WTC11 (cell line): ENCODE results near the gene IFIT3. TPM values are rescaled to one million over a fixed set of nuclear protein-coding genes. Genes with fewer than 3 reads are reported as not detected.

Source experiments
- ATAC-seq: fragments of 200-7000 bp; cut with Tn5 transposase; 2 replicates; pipeline ENCODE4 v1.10.0; 2021; ENCODE audit warnings: mild to moderate bottlenecking, moderate library complexity
- CTCF ChIA-PET: fragments of 300-600 bp; sonication (Branson Sonifier 250); formaldehyde crosslinking; loops from one replicate; lab custom pipeline; 2021; ENCODE audit warnings: antibody characterized with exemption; lab: Charles Lee
- POLR2A ChIA-PET: fragments of 350-600 bp; sonication (Branson Sonifier 250); formaldehyde crosslinking; loops from one replicate; lab custom pipeline; 2021; ENCODE audit warnings: antibody characterized with exemption; lab: Charles Lee
- DNase-seq: peaks from one replicate; pipeline ENCODE4 v3.0.0; 2021; ENCODE audit warnings: low spot score
- H3K27ac Mint-ChIP-seq: 2 replicates; pipeline ENCODE4 v1.8.0; 2021; ENCODE audit warnings: mixed read lengths
- H3K27me3 Mint-ChIP-seq: 2 replicates; pipeline ENCODE4 v1.8.0; 2021; ENCODE audit warnings: low read depth, mild to moderate bottlenecking, moderate library complexity, mixed read lengths
- H3K36me3 Mint-ChIP-seq: 2 replicates; pipeline ENCODE4 v1.8.0; 2021; ENCODE audit warnings: mixed read lengths
- H3K4me1 Mint-ChIP-seq: 2 replicates; pipeline ENCODE4 v1.8.0; 2022; ENCODE audit warnings: mixed read lengths
- H3K4me3 Mint-ChIP-seq: 2 replicates; pipeline ENCODE4 v1.8.0; 2021; ENCODE audit warnings: mild to moderate bottlenecking, moderate library complexity, mixed read lengths
- H3K9me3 Mint-ChIP-seq: 2 replicates; pipeline ENCODE4 v1.8.0; 2021; ENCODE audit warnings: mixed read lengths
- ATF1 ChIP-seq: sonication (generic); formaldehyde crosslinking; IDR thresholded peaks from 2 replicates; pipeline ENCODE4 v1.8.1; 2023; ENCODE audit warnings: mild to moderate bottlenecking, moderate library complexity, missing genetic modification reagents
- CREB1 ChIP-seq: sonication (generic); formaldehyde crosslinking; IDR thresholded peaks from 2 replicates; pipeline ENCODE4 v1.8.0; 2023; ENCODE audit warnings: mild to moderate bottlenecking, missing genetic modification reagents
- IRF1 ChIP-seq: sonication (generic); formaldehyde crosslinking; IDR thresholded peaks from 2 replicates; pipeline ENCODE4 v1.8.0; 2023; ENCODE audit warnings: missing genetic modification reagents
- MXD4 ChIP-seq: fragments of 250-450 bp; sonication (Bioruptor Pico); IDR thresholded peaks from 2 replicates; pipeline ENCODE4 v1.8.0; 2021; ENCODE audit warnings: mild to moderate bottlenecking, moderate library complexity, borderline replicate concordance
- MYBL2 ChIP-seq: sonication (generic); formaldehyde crosslinking; IDR thresholded peaks from 2 replicates; pipeline ENCODE4 v1.8.1; 2023; ENCODE audit warnings: mild to moderate bottlenecking, moderate library complexity, missing genetic modification reagents
- NFATC4 ChIP-seq: fragments of 250-450 bp; sonication (Bioruptor Pico); IDR thresholded peaks from 2 replicates; pipeline ENCODE4 v1.9.0; 2021; ENCODE audit warnings: mild to moderate bottlenecking
- RORB ChIP-seq: fragments of 250-450 bp; sonication (Bioruptor Pico); IDR thresholded peaks from 2 replicates; pipeline ENCODE4 v1.9.0; 2021; ENCODE audit warnings: mild to moderate bottlenecking
- SMAD4 ChIP-seq: sonication (generic); formaldehyde crosslinking; IDR thresholded peaks from 2 replicates; pipeline ENCODE4 v1.8.0; 2022; ENCODE audit warnings: mild to moderate bottlenecking, missing genetic modification reagents
- TP53 ChIP-seq: sonication (generic); formaldehyde crosslinking; IDR thresholded peaks from 2 replicates; pipeline ENCODE4 v1.8.1; 2023; ENCODE audit warnings: mild to moderate bottlenecking, missing genetic modification reagents
- ZBTB43 ChIP-seq: sonication (generic); formaldehyde crosslinking; IDR thresholded peaks from 2 replicates; pipeline ENCODE4 v1.8.1; 2023; ENCODE audit warnings: mild to moderate bottlenecking, missing genetic modification reagents
- ZNF121 ChIP-seq: sonication (generic); formaldehyde crosslinking; IDR thresholded peaks from 2 replicates; pipeline ENCODE4 v1.8.0; 2023; ENCODE audit warnings: missing genetic modification reagents
- ZNF416 ChIP-seq: fragments of 250-450 bp; sonication (Bioruptor Pico); IDR thresholded peaks from 2 replicates; pipeline ENCODE4 v1.9.0; 2021; ENCODE audit warnings: mild to moderate bottlenecking, inconsistent platforms
- ZNF425 ChIP-seq: fragments of 250-450 bp; sonication (Bioruptor Pico); conservative IDR thresholded peaks from 2 replicates; pipeline ENCODE4 v1.9.0; 2021; ENCODE audit warnings: mild to moderate bottlenecking
- ZSCAN18 ChIP-seq: fragments of 250-450 bp; sonication (Bioruptor Pico); IDR thresholded peaks from 2 replicates; pipeline ENCODE4 v2.1.2; 2022; ENCODE audit warnings: mild to moderate bottlenecking, moderate library complexity
- total RNA-seq: library from RNA; stranded (reverse); gene quantifications from 3 replicates; pipeline ENCODE4 v1.2.3, GENCODE V29; 2021
- TF ChIP-seq, protein P1 (sequence below): sonication (generic); formaldehyde crosslinking; IDR thresholded peaks from 2 replicates; pipeline ENCODE4 v1.8.0; 2023; ENCODE audit warnings: mild to moderate bottlenecking, missing genetic modification reagents
- TF ChIP-seq, protein P2 (sequence below): sonication (generic); formaldehyde crosslinking; IDR thresholded peaks from 2 replicates; pipeline ENCODE4 v1.8.1; 2022; ENCODE audit warnings: low read depth, missing genetic modification reagents, borderline replicate concordance
- TF ChIP-seq, protein P3 (sequence below): fragments of 250-450 bp; sonication (Bioruptor Pico); IDR thresholded peaks from 2 replicates; pipeline ENCODE4 v1.9.0; 2021; ENCODE audit warnings: mild to moderate bottlenecking
- TF ChIP-seq, protein P4 (sequence below): sonication (generic); formaldehyde crosslinking; IDR thresholded peaks from 2 replicates; pipeline ENCODE4 v1.8.1; 2022; ENCODE audit warnings: mild to moderate bottlenecking, moderate library complexity, missing genetic modification reagents
- TF ChIP-seq, protein P5 (sequence below): fragments of 250-450 bp; sonication (Bioruptor Pico); IDR thresholded peaks from 2 replicates; pipeline ENCODE4 v1.9.0; 2021; ENCODE audit warnings: mild to moderate bottlenecking, borderline replicate concordance

IFIT3 gene
- total RNA-seq, 1 experiment from 2014 or later, result 0.42 TPM

- no peak for ATAC-seq
- H3K9me3 Mint-ChIP-seq, result no peaks in the 10 kb centered on the region
- H3K27ac Mint-ChIP-seq, result no peak overlapping the region
- CTCF ChIA-PET, result interaction anchor here (0.8 to 2.4 kb wide), 2 partner anchors 10 to 161 kb away, joined by 3 to 19 read pairs; no protein-coding TSS in a partner anchor
- no peaks in the 10 kb centered on the region for H3K36me3 Mint-ChIP-seq
- no peak overlapping the region for H3K4me3 Mint-ChIP-seq
- H3K27me3 Mint-ChIP-seq, result no peaks in the 10 kb centered on the region
- no peak for DNase-seq
- peaks cover 16% of the 10 kb centered on the region for H3K4me1 Mint-ChIP-seq
- POLR2A ChIA-PET, result no interaction called here
- no peak for TF ChIP-seq IRF1 (CRISPR knock-in tag)
- TF ChIP-seq MYBL2 (CRISPR knock-in tag), result no peak
- TF ChIP-seq, protein P1, sequence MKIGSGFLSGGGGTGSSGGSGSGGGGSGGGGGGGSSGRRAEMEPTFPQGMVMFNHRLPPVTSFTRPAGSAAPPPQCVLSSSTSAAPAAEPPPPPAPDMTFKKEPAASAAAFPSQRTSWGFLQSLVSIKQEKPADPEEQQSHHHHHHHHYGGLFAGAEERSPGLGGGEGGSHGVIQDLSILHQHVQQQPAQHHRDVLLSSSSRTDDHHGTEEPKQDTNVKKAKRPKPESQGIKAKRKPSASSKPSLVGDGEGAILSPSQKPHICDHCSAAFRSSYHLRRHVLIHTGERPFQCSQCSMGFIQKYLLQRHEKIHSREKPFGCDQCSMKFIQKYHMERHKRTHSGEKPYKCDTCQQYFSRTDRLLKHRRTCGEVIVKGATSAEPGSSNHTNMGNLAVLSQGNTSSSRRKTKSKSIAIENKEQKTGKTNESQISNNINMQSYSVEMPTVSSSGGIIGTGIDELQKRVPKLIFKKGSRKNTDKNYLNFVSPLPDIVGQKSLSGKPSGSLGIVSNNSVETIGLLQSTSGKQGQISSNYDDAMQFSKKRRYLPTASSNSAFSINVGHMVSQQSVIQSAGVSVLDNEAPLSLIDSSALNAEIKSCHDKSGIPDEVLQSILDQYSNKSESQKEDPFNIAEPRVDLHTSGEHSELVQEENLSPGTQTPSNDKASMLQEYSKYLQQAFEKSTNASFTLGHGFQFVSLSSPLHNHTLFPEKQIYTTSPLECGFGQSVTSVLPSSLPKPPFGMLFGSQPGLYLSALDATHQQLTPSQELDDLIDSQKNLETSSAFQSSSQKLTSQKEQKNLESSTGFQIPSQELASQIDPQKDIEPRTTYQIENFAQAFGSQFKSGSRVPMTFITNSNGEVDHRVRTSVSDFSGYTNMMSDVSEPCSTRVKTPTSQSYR, result no peak
- TF ChIP-seq ZNF425 (CRISPR knock-in tag), result no peak
- TF ChIP-seq, all 79 proteins: peak for 0
Measured at GRCh38 chr10:89379103-89379502, 51.3 kb downstream of the IFIT3 start.

DNA sequence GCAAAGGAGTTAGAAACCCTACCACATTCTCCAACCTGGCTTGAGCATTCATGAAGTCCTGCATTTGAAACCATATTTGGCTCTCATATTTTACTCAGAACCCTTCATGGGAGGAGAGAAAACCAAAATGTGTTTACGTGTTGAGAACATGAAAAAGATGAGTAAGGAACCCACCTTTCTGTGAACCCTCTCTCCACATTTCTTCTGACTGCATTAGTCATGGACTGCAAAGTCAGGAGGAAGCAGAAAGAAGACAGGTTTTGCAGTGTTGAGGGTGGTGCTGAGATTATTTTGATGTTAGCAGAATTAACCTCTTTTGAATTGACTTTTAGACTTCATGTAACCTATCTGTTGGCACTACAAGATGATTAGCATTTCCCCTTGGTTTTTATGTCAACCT is 55.0 kb downstream of the IFIT3 start:
- ChIA-PET POLR2A (no interaction called here), CTCF (no interaction called here)
- Mint-ChIP-seq H3K27me3 (no peaks in the 10 kb centered on the region), H3K9me3 (no peaks in the 10 kb centered on the region), H3K27ac (no peak overlapping the region), H3K4me1 (peaks cover 17% of the 10 kb centered on the region), H3K4me3 (no peak overlapping the region), H3K36me3 (no peaks in the 10 kb centered on the region)
- no peak for ATAC-seq
- no peak for DNase-seq
- no peak for TF ChIP-seq RORB (CRISPR knock-in tag)
- TF ChIP-seq, protein P2, sequence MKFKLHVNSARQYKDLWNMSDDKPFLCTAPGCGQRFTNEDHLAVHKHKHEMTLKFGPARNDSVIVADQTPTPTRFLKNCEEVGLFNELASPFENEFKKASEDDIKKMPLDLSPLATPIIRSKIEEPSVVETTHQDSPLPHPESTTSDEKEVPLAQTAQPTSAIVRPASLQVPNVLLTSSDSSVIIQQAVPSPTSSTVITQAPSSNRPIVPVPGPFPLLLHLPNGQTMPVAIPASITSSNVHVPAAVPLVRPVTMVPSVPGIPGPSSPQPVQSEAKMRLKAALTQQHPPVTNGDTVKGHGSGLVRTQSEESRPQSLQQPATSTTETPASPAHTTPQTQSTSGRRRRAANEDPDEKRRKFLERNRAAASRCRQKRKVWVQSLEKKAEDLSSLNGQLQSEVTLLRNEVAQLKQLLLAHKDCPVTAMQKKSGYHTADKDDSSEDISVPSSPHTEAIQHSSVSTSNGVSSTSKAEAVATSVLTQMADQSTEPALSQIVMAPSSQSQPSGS (CRISPR knock-in tag), result no peak
- TF ChIP-seq ATF1 (CRISPR knock-in tag), result no peak
- TF ChIP-seq ZNF416 (CRISPR knock-in tag), result no peak
- TF ChIP-seq, protein P3, sequence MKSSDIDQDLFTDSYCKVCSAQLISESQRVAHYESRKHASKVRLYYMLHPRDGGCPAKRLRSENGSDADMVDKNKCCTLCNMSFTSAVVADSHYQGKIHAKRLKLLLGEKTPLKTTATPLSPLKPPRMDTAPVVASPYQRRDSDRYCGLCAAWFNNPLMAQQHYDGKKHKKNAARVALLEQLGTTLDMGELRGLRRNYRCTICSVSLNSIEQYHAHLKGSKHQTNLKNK, result no peak
- no peak for TF ChIP-seq TP53
- TF ChIP-seq ZSCAN18, result no peak
- no peak for TF ChIP-seq MXD4 (CRISPR knock-in tag)
- no peak for TF ChIP-seq ZNF121
- TF ChIP-seq, protein P4, sequence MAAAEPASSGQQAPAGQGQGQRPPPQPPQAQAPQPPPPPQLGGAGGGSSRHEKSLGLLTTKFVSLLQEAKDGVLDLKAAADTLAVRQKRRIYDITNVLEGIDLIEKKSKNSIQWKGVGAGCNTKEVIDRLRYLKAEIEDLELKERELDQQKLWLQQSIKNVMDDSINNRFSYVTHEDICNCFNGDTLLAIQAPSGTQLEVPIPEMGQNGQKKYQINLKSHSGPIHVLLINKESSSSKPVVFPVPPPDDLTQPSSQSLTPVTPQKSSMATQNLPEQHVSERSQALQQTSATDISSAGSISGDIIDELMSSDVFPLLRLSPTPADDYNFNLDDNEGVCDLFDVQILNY (CRISPR knock-in tag), result no peak
- TF ChIP-seq CREB1 (CRISPR knock-in tag), result no peak
- no peak for TF ChIP-seq NFATC4 (CRISPR knock-in tag)
- TF ChIP-seq ZBTB43 (CRISPR knock-in tag), result no peak
- no peak for TF ChIP-seq SMAD4 (CRISPR knock-in tag)
- TF ChIP-seq, protein P5, sequence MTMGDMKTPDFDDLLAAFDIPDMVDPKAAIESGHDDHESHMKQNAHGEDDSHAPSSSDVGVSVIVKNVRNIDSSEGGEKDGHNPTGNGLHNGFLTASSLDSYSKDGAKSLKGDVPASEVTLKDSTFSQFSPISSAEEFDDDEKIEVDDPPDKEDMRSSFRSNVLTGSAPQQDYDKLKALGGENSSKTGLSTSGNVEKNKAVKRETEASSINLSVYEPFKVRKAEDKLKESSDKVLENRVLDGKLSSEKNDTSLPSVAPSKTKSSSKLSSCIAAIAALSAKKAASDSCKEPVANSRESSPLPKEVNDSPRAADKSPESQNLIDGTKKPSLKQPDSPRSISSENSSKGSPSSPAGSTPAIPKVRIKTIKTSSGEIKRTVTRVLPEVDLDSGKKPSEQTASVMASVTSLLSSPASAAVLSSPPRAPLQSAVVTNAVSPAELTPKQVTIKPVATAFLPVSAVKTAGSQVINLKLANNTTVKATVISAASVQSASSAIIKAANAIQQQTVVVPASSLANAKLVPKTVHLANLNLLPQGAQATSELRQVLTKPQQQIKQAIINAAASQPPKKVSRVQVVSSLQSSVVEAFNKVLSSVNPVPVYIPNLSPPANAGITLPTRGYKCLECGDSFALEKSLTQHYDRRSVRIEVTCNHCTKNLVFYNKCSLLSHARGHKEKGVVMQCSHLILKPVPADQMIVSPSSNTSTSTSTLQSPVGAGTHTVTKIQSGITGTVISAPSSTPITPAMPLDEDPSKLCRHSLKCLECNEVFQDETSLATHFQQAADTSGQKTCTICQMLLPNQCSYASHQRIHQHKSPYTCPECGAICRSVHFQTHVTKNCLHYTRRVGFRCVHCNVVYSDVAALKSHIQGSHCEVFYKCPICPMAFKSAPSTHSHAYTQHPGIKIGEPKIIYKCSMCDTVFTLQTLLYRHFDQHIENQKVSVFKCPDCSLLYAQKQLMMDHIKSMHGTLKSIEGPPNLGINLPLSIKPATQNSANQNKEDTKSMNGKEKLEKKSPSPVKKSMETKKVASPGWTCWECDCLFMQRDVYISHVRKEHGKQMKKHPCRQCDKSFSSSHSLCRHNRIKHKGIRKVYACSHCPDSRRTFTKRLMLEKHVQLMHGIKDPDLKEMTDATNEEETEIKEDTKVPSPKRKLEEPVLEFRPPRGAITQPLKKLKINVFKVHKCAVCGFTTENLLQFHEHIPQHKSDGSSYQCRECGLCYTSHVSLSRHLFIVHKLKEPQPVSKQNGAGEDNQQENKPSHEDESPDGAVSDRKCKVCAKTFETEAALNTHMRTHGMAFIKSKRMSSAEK (CRISPR knock-in tag), result no peak
